Measurements from ENCODE around the gene PPP2R5E. TPM values are rescaled to one million over a fixed set of nuclear protein-coding genes. Genes with fewer than 3 reads are reported as not detected.

The PPP2R5E gene
- total and polyA plus RNA-seq, 9 donors, result 9.3 to 44.1 (median 35.5) TPM

DNA sequence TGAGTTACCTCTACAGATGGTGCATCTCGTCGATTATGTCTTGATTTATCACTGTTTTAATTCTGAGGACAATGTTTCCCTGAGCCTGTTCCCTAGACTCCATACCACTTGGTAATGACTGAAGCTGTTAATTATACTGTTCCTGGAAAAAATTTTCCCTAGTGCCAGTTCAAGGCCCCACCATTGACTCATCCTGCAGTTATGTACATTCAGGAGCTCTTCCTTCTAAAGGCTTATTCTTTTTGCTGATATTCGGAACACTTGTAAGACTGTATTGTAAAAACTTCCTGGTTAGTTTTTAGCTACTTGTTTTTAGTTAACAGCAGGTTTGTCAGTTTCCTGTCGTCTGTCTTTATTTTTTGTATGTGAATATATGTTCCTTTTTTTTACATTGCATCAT, 30.4 kb upstream of the PPP2R5E start:
- 31 to 33% (median 31%) methylated on average over 4 of the region's 4 CpGs for WGBS, 3 donors
- TF ChIP-seq EP300 (IDR thresholded peaks at IDR 0.05) (no peak), CTCF (IDR thresholded peaks at IDR 0.05) (no peak), POLR2A (IDR thresholded peaks at IDR 0.05) (no peak)

GRCh38 chr14:63565448-63565847, 22.3 kb upstream of the PPP2R5E start:
- no peaks in the 10 kb centered on the region for H3K9me3 ChIP-seq
- H3K27me3 ChIP-seq, result no peaks in the 10 kb centered on the region
- 89 to 90% (median 90%) methylated on average over 3 of the region's 3 CpGs for WGBS, 3 donors
- no peaks in the 10 kb centered on the region for H3K36me3 ChIP-seq
- intact Hi-C loops (cut with DNase I), result no loop called here
- no peaks in the 10 kb centered on the region for H3K4me1 ChIP-seq (ENCODE audit: insufficient read depth)
- TF ChIP-seq EP300 (IDR thresholded peaks at IDR 0.05), result no peak
- H3K4me3 ChIP-seq, result no peak overlapping the region
- no peak for DNase-seq
- no peak overlapping the region for H3K27ac ChIP-seq

More for the DNA sequence above, 30.4 kb upstream of the PPP2R5E start:
- H3K4me3 ChIP-seq, result no peak overlapping the region
- H3K4me1 ChIP-seq (ENCODE audit: insufficient read depth), result no peaks in the 10 kb centered on the region
- no peak overlapping the region for H3K27ac ChIP-seq
- no peaks in the 10 kb centered on the region for H3K36me3 ChIP-seq
- intact Hi-C loops (cut with DNase I), result no loop called here
- no peaks in the 10 kb centered on the region for H3K9me3 ChIP-seq
- H3K27me3 ChIP-seq, result no peaks in the 10 kb centered on the region
- DNase-seq, result no peak

- Histone ChIP-seq H3K27me3 (no peaks in the 10 kb centered on the region), H3K4me1 (ENCODE audit: insufficient read depth) (no peaks in the 10 kb centered on the region), H3K36me3 (no peaks in the 10 kb centered on the region), H3K9me3 (no peaks in the 10 kb centered on the region), H3K4me3 (no peak overlapping the region), H3K27ac (no peak overlapping the region)
- WGBS, 3 donors, result 18 to 22% (median 22%) methylated on average over 1 of the region's 1 CpG
- DNase-seq, result no peak
- TF ChIP-seq CTCF (IDR thresholded peaks at IDR 0.05) (no peak), POLR2A (IDR thresholded peaks at IDR 0.05) (no peak), EP300 (IDR thresholded peaks at IDR 0.05) (no peak)
- intact Hi-C loops (cut with DNase I), result no loop called here
These were observed 21.1 kb upstream of the PPP2R5E start for GRCh38 chr14:63564318-63564717.

- TF ChIP-seq CTCF (IDR thresholded peaks at IDR 0.05) (no peak), EP300 (IDR thresholded peaks at IDR 0.05) (no peak), POLR2A (IDR thresholded peaks at IDR 0.05) (no peak)
- intact Hi-C loops (cut with DNase I), result no loop called here
- Histone ChIP-seq H3K36me3 (no peaks in the 10 kb centered on the region), H3K9me3 (no peaks in the 10 kb centered on the region), H3K27ac (no peak overlapping the region), H3K4me3 (no peak overlapping the region), H3K27me3 (no peaks in the 10 kb centered on the region), H3K4me1 (ENCODE audit: insufficient read depth) (no peaks in the 10 kb centered on the region)
- DNase-seq, result no peak
- 80 to 83% (median 81%) methylated on average over 7 of the region's 7 CpGs for WGBS, 3 donors
These were observed 20.3 kb upstream of the PPP2R5E start for GRCh38 chr14:63563370-63564026.

- no peak for DNase-seq
- H3K9me3 ChIP-seq, result no peaks in the 10 kb centered on the region
- no peaks in the 10 kb centered on the region for H3K27me3 ChIP-seq
- no peak overlapping the region for H3K4me3 ChIP-seq
- 89 to 95% (median 91%) methylated on average over 3 of the region's 3 CpGs for WGBS, 3 donors
- TF ChIP-seq POLR2A (IDR thresholded peaks at IDR 0.05), result no peak
- TF ChIP-seq EP300 (IDR thresholded peaks at IDR 0.05), result no peak
- no peak for TF ChIP-seq CTCF (IDR thresholded peaks at IDR 0.05)
- H3K36me3 ChIP-seq, result no peaks in the 10 kb centered on the region
- H3K27ac ChIP-seq, result no peak overlapping the region
- no peaks in the 10 kb centered on the region for H3K4me1 ChIP-seq (ENCODE audit: insufficient read depth)
- intact Hi-C loops (cut with DNase I), result no loop called here
These were observed 19.2 kb upstream of the PPP2R5E start for GRCh38 chr14:63562405-63562804.

Data from ovary (tissue), 9 donors.